Activated B cell treated with CpG ODN at 0.5 μM for 24 hours (primary cell): Measurements from ENCODE around the gene KRTAP5-3. TPM values are rescaled to one million over a fixed set of nuclear protein-coding genes. Genes with fewer than 3 reads are reported as not detected.

ENCODE experiments used
- ATAC-seq: fragments of 200-7000 bp; cut with Tn5 transposase; one replicate; pipeline ENCODE4 v1.10.0; 2021; ENCODE audit warnings: low read depth, mild to moderate bottlenecking, moderate library complexity
- CTCF ChIA-PET: fragments of 350-600 bp; sonication (Branson Sonifier 250); formaldehyde crosslinking; loops from one replicate; lab custom pipeline; 2021; ENCODE audit warnings: antibody characterized with exemption; lab: Charles Lee
- POLR2A ChIA-PET: fragments of 350-600 bp; sonication (Branson Sonifier 250); formaldehyde crosslinking; loops from one replicate; lab custom pipeline; 2021; ENCODE audit warnings: antibody characterized with exemption; lab: Charles Lee
- DNase-seq: peaks from one replicate; pipeline ENCODE4 v3.0.0; 2022
- H3K27ac Mint-ChIP-seq: one replicate; pipeline ENCODE4 v1.8.0; 2020; ENCODE audit warnings: mixed read lengths
- H3K27me3 Mint-ChIP-seq: one replicate; pipeline ENCODE4 v1.8.0; 2021; ENCODE audit warnings: mixed read lengths
- H3K36me3 Mint-ChIP-seq: one replicate; pipeline ENCODE4 v1.8.0; 2021; ENCODE audit warnings: low read depth, mixed read lengths
- H3K4me1 Mint-ChIP-seq: one replicate; pipeline ENCODE4 v1.8.0; 2021; ENCODE audit warnings: mixed read lengths
- H3K4me3 Mint-ChIP-seq: one replicate; pipeline ENCODE4 v1.8.0; 2020; ENCODE audit warnings: mild to moderate bottlenecking, mixed read lengths
- H3K9me3 Mint-ChIP-seq: one replicate; pipeline ENCODE4 v1.8.0; 2020; ENCODE audit warnings: mixed read lengths
- CTCF ChIP-seq: fragments of 200-600 bp; IDR thresholded peaks from one replicate; pipeline ENCODE4 v1.8.0; 2022; ENCODE audit warnings: antibody characterized with exemption, mild to moderate bottlenecking
- intact Hi-C: fragments of 100-400 bp; cut with micrococcal nuclease; formaldehyde crosslinking; loops from one replicate; pipeline ENCODE4 v1.15.1; 2024
- total RNA-seq: library from RNA; stranded (reverse); gene quantifications from 2 replicates; pipeline ENCODE4 v1.2.3, GENCODE V29; 2022

Gene KRTAP5-3
- total RNA-seq, 1 donor from 2014 or later: not detected

- DNase-seq: no peak
- no peak for ATAC-seq
- H3K27me3 Mint-ChIP-seq: peaks cover 10% of the 10 kb centered on the region
- POLR2A ChIA-PET: interaction anchor here (0.6 to 1.2 kb wide), 2 partner anchors 17 to 254 kb away, joined by 3 to 4 read pairs; no protein-coding TSS in a partner anchor
- intact Hi-C loops: no loop called here
- CTCF ChIA-PET: interaction anchor here (3.0 kb wide), 1 partner anchor 11 kb away, joined by 8 read pairs; no protein-coding TSS in a partner anchor
- H3K36me3 Mint-ChIP-seq: no peaks in the 10 kb centered on the region
- H3K9me3 Mint-ChIP-seq: no peaks in the 10 kb centered on the region
- H3K4me3 Mint-ChIP-seq: no peak overlapping the region
- H3K4me1 Mint-ChIP-seq: no peaks in the 10 kb centered on the region
- no peak for TF ChIP-seq CTCF
- no peak overlapping the region for H3K27ac Mint-ChIP-seq
These were observed 44.3 kb downstream of the KRTAP5-3 start for GRCh38 chr11:1563697-1564534.

- H3K4me1 Mint-ChIP-seq: no peaks in the 10 kb centered on the region
- H3K27ac Mint-ChIP-seq: no peak overlapping the region
- H3K36me3 Mint-ChIP-seq: no peaks in the 10 kb centered on the region
- CTCF ChIA-PET: no interaction called here
- POLR2A ChIA-PET: no interaction called here
- TF ChIP-seq CTCF: no peak
- H3K9me3 Mint-ChIP-seq: no peaks in the 10 kb centered on the region
- DNase-seq: no peak
- no peak overlapping the region for H3K4me3 Mint-ChIP-seq
- intact Hi-C loops: no loop called here
- no peak for ATAC-seq
- peaks cover 8% of the 10 kb centered on the region for H3K27me3 Mint-ChIP-seq
These were observed 45.1 kb downstream of the KRTAP5-3 start for GRCh38 chr11:1563149-1563638.

GRCh38 chr11:1562469-1563148, 45.7 kb downstream of the KRTAP5-3 start:
- peaks cover 1% of the 10 kb centered on the region for H3K36me3 Mint-ChIP-seq
- no peak for DNase-seq
- H3K9me3 Mint-ChIP-seq: no peaks in the 10 kb centered on the region
- ChIA-PET CTCF (no interaction called here), POLR2A (no interaction called here)
- no peak for TF ChIP-seq CTCF
- no peak overlapping the region for H3K4me3 Mint-ChIP-seq
- no peak for ATAC-seq
- no peaks in the 10 kb centered on the region for H3K4me1 Mint-ChIP-seq
- H3K27me3 Mint-ChIP-seq: peaks cover 11% of the 10 kb centered on the region
- intact Hi-C loops: no loop called here
- no peak overlapping the region for H3K27ac Mint-ChIP-seq

GRCh38 chr11:1561955-1562354, 46.3 kb downstream of the KRTAP5-3 start:
- ChIA-PET CTCF (no interaction called here), POLR2A (no interaction called here)
- no peak for ATAC-seq
- intact Hi-C loops: no loop called here
- Mint-ChIP-seq H3K27me3 (peaks cover 11% of the 10 kb centered on the region), H3K4me3 (no peak overlapping the region), H3K9me3 (no peaks in the 10 kb centered on the region), H3K36me3 (peaks cover 2% of the 10 kb centered on the region), H3K27ac (no peak overlapping the region), H3K4me1 (no peaks in the 10 kb centered on the region)
- TF ChIP-seq CTCF: no peak
- no peak for DNase-seq

- no peak for TF ChIP-seq CTCF
- Mint-ChIP-seq H3K4me1 (no peaks in the 10 kb centered on the region), H3K27ac (no peak overlapping the region), H3K27me3 (peaks cover 11% of the 10 kb centered on the region), H3K36me3 (peaks cover 2% of the 10 kb centered on the region), H3K4me3 (no peak overlapping the region), H3K9me3 (no peaks in the 10 kb centered on the region)
- DNase-seq: no peak
- POLR2A ChIA-PET: no interaction called here
- no peak for ATAC-seq
- CTCF ChIA-PET: no interaction called here
- intact Hi-C loops: no loop called here
These were observed 47.0 kb downstream of the KRTAP5-3 start for GRCh38 chr11:1561266-1561665.
